ENCODE results near the gene TYW1. TPM values are rescaled to one million over a fixed set of nuclear protein-coding genes. Genes with fewer than 3 reads are reported as not detected.
"Not testable (repeated sequence)": the region's sequence is repeated elsewhere in the genome, so short reads cannot be mapped to it uniquely, and the experiment has no call there.

The TYW1 gene
- total RNA-seq, 1 donor from 2014 or later, result 23.1 TPM

- H3K36me3 Mint-ChIP-seq, result peaks cover 10% of the 10 kb centered on the region
- no peak overlapping the region for H3K27ac Mint-ChIP-seq
Measured at GRCh38 chr7:67105377-67105776, 108.7 kb downstream of the TYW1 start.

GRCh38 chr7:67106255-67106654 is 109.6 kb downstream of the TYW1 start:
- H4K20me1 ChIP-seq (ENCODE audit: low read depth); H3K9me3 ChIP-seq (ENCODE audit: low read depth); H3K4me1 Mint-ChIP-seq; H3K27me3 Mint-ChIP-seq (ENCODE audit: insufficient read depth, low read depth); H3K36me3 ChIP-seq; DNase-seq (ENCODE audit: low spot score); H3K4me2 ChIP-seq; H3K9me3 Mint-ChIP-seq; H3K4me1 ChIP-seq; H3K9ac ChIP-seq; H3K79me2 ChIP-seq (ENCODE audit: low read depth); H3K27me3 ChIP-seq; H2AFZ ChIP-seq (replicated peaks); H3K4me3 ChIP-seq; H3K4me3 Mint-ChIP-seq; H3K36me3 Mint-ChIP-seq; H3K27ac ChIP-seq; H3K27ac Mint-ChIP-seq; H3F3A ChIP-seq (ENCODE audit: low read depth): not testable (repeated sequence)

More at GRCh38 chr7:67105377-67105776, 108.7 kb downstream of the TYW1 start:
- DNase-seq (ENCODE audit: low spot score), result no peak
- H3K4me1 Mint-ChIP-seq, result peaks cover 3% of the 10 kb centered on the region
- Histone ChIP-seq H2AFZ (replicated peaks) (no peak overlapping the region), H3K27ac (no peak overlapping the region), H3K9me3 (ENCODE audit: low read depth) (no peaks in the 10 kb centered on the region), H3K4me3 (no peak overlapping the region), H3K4me1 (no peaks in the 10 kb centered on the region), H3K4me2 (no peak overlapping the region), H3K27me3 (no peaks in the 10 kb centered on the region), H3K9ac (no peak overlapping the region), H4K20me1 (ENCODE audit: low read depth) (no peaks in the 10 kb centered on the region), H3F3A (ENCODE audit: low read depth) (no peaks in the 10 kb centered on the region), H3K36me3 (no peaks in the 10 kb centered on the region), H3K79me2 (ENCODE audit: low read depth) (no peaks in the 10 kb centered on the region)
- TF ChIP-seq EZH2 (IDR thresholded peaks at IDR 0.05) (no peak), CTCF (IDR thresholded peaks at IDR 0.05) (no peak), EZH2phosphoT487 (IDR thresholded peaks at IDR 0.05) (no peak)
- no peaks in the 10 kb centered on the region for H3K9me3 Mint-ChIP-seq
- H3K4me3 Mint-ChIP-seq, result no peak overlapping the region
- no peaks in the 10 kb centered on the region for H3K27me3 Mint-ChIP-seq (ENCODE audit: insufficient read depth, low read depth)

- H3K27me3 ChIP-seq; H3K4me3 ChIP-seq; H2AFZ ChIP-seq (replicated peaks); H3K36me3 ChIP-seq; H3F3A ChIP-seq (ENCODE audit: low read depth); H3K36me3 Mint-ChIP-seq; H3K4me1 ChIP-seq; H3K4me2 ChIP-seq; DNase-seq (ENCODE audit: low spot score); H3K9ac ChIP-seq; H4K20me1 ChIP-seq (ENCODE audit: low read depth); H3K9me3 Mint-ChIP-seq; H3K27ac ChIP-seq; H3K79me2 ChIP-seq (ENCODE audit: low read depth); H3K4me1 Mint-ChIP-seq; H3K4me3 Mint-ChIP-seq; H3K9me3 ChIP-seq (ENCODE audit: low read depth); H3K27me3 Mint-ChIP-seq (ENCODE audit: insufficient read depth, low read depth); H3K27ac Mint-ChIP-seq: not testable (repeated sequence)
Measured at GRCh38 chr7:67111342-67111741, 114.7 kb downstream of the TYW1 start.

DNA sequence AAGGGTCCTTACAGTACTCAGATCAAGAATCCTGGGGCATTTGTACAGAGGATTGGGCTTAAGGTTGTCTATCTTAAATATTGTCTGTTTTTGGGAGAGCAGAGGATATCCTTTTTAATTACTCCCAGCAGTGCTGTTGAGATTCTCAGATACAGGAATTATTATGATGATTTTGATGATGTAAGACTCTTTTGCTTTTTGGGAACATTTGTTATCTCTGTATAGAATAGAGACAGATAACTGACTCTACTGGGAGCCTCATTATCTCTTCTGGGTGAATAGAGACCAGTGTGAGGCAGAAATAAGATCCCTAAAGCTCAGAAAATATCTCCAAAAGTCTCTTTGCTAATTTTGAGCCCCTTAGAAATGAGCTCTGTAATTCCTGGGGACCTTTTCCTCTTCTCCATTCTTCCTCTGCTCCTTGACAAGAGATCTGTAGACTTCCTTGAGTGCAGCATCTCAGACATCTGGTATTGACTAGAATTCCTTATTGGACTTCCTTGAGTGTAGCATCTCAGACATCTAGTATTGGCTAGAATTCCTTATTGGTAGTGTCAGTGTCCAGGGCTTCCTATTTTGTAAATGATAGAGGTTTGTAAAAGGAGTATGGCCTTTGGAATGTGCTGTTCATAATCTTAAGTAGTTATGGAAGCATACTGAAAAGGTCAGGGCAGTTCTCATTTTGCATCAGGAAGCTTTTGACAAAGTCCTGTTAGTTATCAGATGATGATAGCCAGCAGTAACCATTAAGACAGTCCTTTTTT is 118.0 kb downstream of the TYW1 start:
- H3K4me1 ChIP-seq; H3K9me3 Mint-ChIP-seq; H3K27me3 Mint-ChIP-seq (ENCODE audit: insufficient read depth, low read depth); H3K36me3 Mint-ChIP-seq; H3K4me2 ChIP-seq; H3K36me3 ChIP-seq; H3K4me1 Mint-ChIP-seq; DNase-seq (ENCODE audit: low spot score); H3K9ac ChIP-seq; H2AFZ ChIP-seq (replicated peaks); H3K4me3 Mint-ChIP-seq; H3K27ac ChIP-seq; H3K79me2 ChIP-seq (ENCODE audit: low read depth); H3F3A ChIP-seq (ENCODE audit: low read depth); H3K9me3 ChIP-seq (ENCODE audit: low read depth); H3K4me3 ChIP-seq; H4K20me1 ChIP-seq (ENCODE audit: low read depth); H3K27ac Mint-ChIP-seq; H3K27me3 ChIP-seq: not testable (repeated sequence)

GRCh38 chr7:67120491-67120890 is 123.9 kb downstream of the TYW1 start:
- not testable (repeated sequence) for H3K27me3 Mint-ChIP-seq (ENCODE audit: insufficient read depth, low read depth); H3K4me3 Mint-ChIP-seq; H3K9me3 Mint-ChIP-seq; H3K36me3 Mint-ChIP-seq; H3K27ac ChIP-seq; H3K9ac ChIP-seq; H3K9me3 ChIP-seq (ENCODE audit: low read depth); H3F3A ChIP-seq (ENCODE audit: low read depth); H3K79me2 ChIP-seq (ENCODE audit: low read depth); H3K4me2 ChIP-seq; H3K4me3 ChIP-seq; H3K27me3 ChIP-seq; DNase-seq (ENCODE audit: low spot score); H2AFZ ChIP-seq (replicated peaks); H4K20me1 ChIP-seq (ENCODE audit: low read depth); H3K36me3 ChIP-seq; H3K27ac Mint-ChIP-seq
- H3K4me1 ChIP-seq, result peaks cover 11% of the 10 kb centered on the region
- H3K4me1 Mint-ChIP-seq, result peaks cover 13% of the 10 kb centered on the region

- H3K4me1 Mint-ChIP-seq; H3K27ac ChIP-seq; H2AFZ ChIP-seq (replicated peaks); H3K4me2 ChIP-seq; H4K20me1 ChIP-seq (ENCODE audit: low read depth); H3F3A ChIP-seq (ENCODE audit: low read depth); H3K4me3 Mint-ChIP-seq; H3K27ac Mint-ChIP-seq; H3K27me3 ChIP-seq; H3K4me3 ChIP-seq; H3K9me3 Mint-ChIP-seq; H3K9ac ChIP-seq; DNase-seq (ENCODE audit: low spot score); H3K36me3 ChIP-seq; H3K79me2 ChIP-seq (ENCODE audit: low read depth); H3K4me1 ChIP-seq; H3K27me3 Mint-ChIP-seq (ENCODE audit: insufficient read depth, low read depth); H3K9me3 ChIP-seq (ENCODE audit: low read depth); H3K36me3 Mint-ChIP-seq: not testable (repeated sequence)
Measured at GRCh38 chr7:67128257-67128656, 131.6 kb downstream of the TYW1 start.

DNA sequence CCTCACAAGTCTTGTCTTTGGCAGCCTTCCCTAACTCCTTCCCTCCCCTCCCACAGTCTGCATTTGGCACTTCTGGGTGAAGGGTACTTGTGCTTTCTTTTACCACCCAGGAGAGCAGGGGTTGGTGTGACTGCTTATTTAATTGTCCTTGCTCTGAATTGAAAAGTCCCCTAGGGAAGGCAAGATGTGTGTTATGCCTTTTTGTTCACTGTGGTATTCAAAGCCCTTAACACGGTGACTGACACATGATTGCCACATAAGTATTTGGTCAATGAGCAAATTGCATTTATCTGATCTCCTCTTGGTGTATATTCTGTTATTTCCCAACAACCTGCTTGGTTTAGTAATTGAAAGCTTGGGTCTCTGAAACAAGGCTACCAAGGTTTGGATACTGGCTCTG is 134.1 kb downstream of the TYW1 start:
- not testable (repeated sequence) for H3K9ac ChIP-seq; H3K4me3 ChIP-seq; H3K27me3 Mint-ChIP-seq (ENCODE audit: insufficient read depth, low read depth); DNase-seq (ENCODE audit: low spot score); H3K27ac Mint-ChIP-seq; H3K27ac ChIP-seq; H3K79me2 ChIP-seq (ENCODE audit: low read depth); H3F3A ChIP-seq (ENCODE audit: low read depth); H3K4me1 Mint-ChIP-seq; H3K9me3 ChIP-seq (ENCODE audit: low read depth); H2AFZ ChIP-seq (replicated peaks); H4K20me1 ChIP-seq (ENCODE audit: low read depth); H3K4me1 ChIP-seq; H3K9me3 Mint-ChIP-seq; H3K36me3 ChIP-seq; H3K36me3 Mint-ChIP-seq; H3K27me3 ChIP-seq; H3K4me3 Mint-ChIP-seq; H3K4me2 ChIP-seq

Data from neural progenitor cell (in vitro differentiated cells).